Measurements from ENCODE around the gene APBB3.

The APBB3 gene

GRCh38 chr5:140553657-140554056, 10.7 kb downstream of the APBB3 start:
- no peak for TF ChIP-seq CTCF (IDR thresholded peaks at IDR 0.05; ENCODE audit: low read depth, low read length)
- no peak overlapping the region for H3K4me3 ChIP-seq (ENCODE audit: low read depth, low read length)

DNA sequence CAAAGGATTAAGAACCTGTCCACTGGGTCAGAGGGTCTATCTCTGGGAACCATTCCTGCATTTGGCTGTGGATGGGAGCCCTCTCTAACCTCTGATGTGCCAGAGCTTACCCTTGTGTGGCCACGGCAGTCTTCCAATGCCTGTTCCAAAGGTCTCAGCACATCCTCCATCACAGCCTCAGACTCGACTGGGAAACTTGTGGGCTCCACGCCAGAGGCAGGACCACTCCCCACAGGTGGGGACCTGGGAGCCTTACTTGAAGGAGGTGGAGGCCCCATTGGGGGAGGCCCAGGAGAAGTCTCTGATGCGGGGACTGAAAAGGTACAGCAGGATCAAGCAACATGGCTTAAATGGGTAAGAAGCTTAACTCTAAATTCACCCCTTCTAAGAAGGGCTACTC, 12.5 kb downstream of the APBB3 start:
- no peak for TF ChIP-seq CTCF (IDR thresholded peaks at IDR 0.05; ENCODE audit: low read depth, low read length)
- H3K4me3 ChIP-seq (ENCODE audit: low read depth, low read length) = no peak overlapping the region

DNA sequence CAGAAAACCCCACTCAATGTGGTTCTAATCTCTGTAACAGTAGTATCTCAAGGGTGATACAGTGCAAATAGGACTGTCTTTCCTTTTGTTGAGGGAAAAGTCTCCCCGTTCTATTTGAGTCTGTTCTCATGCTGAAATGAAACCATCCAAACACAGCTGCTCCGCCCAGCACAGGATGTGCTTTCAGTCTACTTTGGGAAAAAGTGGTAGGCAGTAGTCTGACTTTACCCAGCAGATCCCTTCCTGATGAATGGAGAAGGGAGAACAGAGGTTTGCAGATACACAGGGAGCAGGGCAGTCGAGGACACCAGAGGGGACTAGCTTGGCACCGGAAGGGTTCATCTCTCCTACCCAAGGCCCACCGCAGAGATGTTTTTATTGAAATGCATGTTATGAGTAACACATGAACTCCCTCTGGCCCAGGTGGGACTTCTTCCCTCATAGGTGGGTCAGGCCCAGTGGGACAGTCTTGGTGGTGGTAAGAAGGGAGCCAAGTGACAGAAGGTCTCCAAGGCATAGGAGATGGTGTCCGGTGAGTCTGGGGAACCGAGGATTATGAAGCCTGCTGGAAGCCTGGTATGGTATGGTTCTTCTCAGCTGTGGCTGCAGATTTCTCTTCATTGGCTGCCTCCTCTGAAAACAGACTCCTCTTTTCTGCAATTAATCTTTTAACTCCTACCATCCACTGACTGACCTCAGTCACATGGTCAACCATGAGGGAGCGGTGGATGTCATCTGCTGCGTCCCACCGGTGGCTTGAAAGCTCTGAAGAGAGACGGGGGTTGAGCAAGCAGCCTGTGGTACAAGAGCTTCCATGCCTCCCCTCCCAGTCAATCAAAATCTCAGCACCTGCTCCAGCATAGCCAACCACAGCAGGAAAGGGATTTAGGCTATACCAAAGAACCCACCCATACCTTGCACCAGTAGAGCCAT, 14.0 kb downstream of the APBB3 start:
- TF ChIP-seq CTCF (IDR thresholded peaks at IDR 0.05; ENCODE audit: low read depth, low read length) = no peak
- no peak overlapping the region for H3K4me3 ChIP-seq (ENCODE audit: low read depth, low read length)

- H3K4me3 ChIP-seq (ENCODE audit: low read depth, low read length) = no peak overlapping the region
- no peak for TF ChIP-seq CTCF (IDR thresholded peaks at IDR 0.05; ENCODE audit: low read depth, low read length)
These were observed 14.9 kb downstream of the APBB3 start for GRCh38 chr5:140549237-140550144.

GRCh38 chr5:140548791-140549190, 15.6 kb downstream of the APBB3 start:
- no peak overlapping the region for H3K4me3 ChIP-seq (ENCODE audit: low read depth, low read length)
- no peak for TF ChIP-seq CTCF (IDR thresholded peaks at IDR 0.05; ENCODE audit: low read depth, low read length)

GRCh38 chr5:140548300-140548688, 16.1 kb downstream of the APBB3 start:
- H3K4me3 ChIP-seq (ENCODE audit: low read depth, low read length) = no peak overlapping the region
- no peak for TF ChIP-seq CTCF (IDR thresholded peaks at IDR 0.05; ENCODE audit: low read depth, low read length)
